ENCODE measurements around the gene ISCU. TPM values are rescaled to one million over a fixed set of nuclear protein-coding genes. Genes with fewer than 3 reads are reported as not detected.
A peak's percentile ranks its signal among the peaks of the same experiment; 100 is the strongest.
"Not testable (repeated sequence)": the region's sequence is repeated elsewhere in the genome, so short reads cannot be mapped to it uniquely, and the experiment has no call there.

The ISCU gene
- polyA plus RNA-seq, 1 donor (not counting 4 experiments of a cell fraction or from before 2014, with no cell fraction given): 106 TPM

GRCh38 chr12:108616941-108617858 is 54.8 kb downstream of the ISCU start:
- no peak overlapping the region for H3K27ac ChIP-seq (ENCODE audit: control insufficient read depth, insufficient read depth, low read length)
- H3K27me3 ChIP-seq (ENCODE audit: control insufficient read depth, extremely low read depth, insufficient read depth, low read length): peaks cover 6% of the 10 kb centered on the region
- H3K9me3 ChIP-seq (ENCODE audit: control insufficient read depth, low read depth, low read length): peaks cover 2% of the 10 kb centered on the region
- H3K36me3 ChIP-seq (ENCODE audit: control insufficient read depth in 2 of 2, extremely low read depth in 1 of 2, insufficient read depth in 2 of 2, low read length in 2 of 2): no peaks in the 10 kb centered on the region
- FAIRE-seq (no peak), DNase-seq (ENCODE audit: low read depth, low spot score) (no peak)
- TF ChIP-seq CTCF (optimal IDR thresholded peaks at IDR 0.05 in 1 of 3, IDR thresholded peaks at IDR 0.05 in 1 of 3, conservative IDR thresholded peaks at IDR 0.05 in 1 of 3; ENCODE audit: extremely low read depth in 1 of 3, insufficient read depth in 2 of 3, low read length in 3 of 3) (no peak), EZH2 (IDR thresholded peaks at IDR 0.05; ENCODE audit: low read length) (no peak)
- H4K20me1 ChIP-seq (ENCODE audit: control insufficient read depth, extremely low read depth, insufficient read depth, low read length): no peaks in the 10 kb centered on the region
- no peaks in the 10 kb centered on the region for H3K9me1 ChIP-seq (ENCODE audit: control insufficient read depth, extremely low read depth, insufficient read depth, low read length)
- dilution Hi-C loops (cut with MboI; ENCODE audit: extremely low pct_ligation_motif_present, low sequenced_read_pairs): no loop called here
- H3K4me3 ChIP-seq (ENCODE audit: control insufficient read depth in 2 of 3, extremely low read depth in 1 of 3, insufficient read depth in 2 of 3, low read depth in 1 of 3, low read length in 3 of 3): no peak overlapping the region
- no peak overlapping the region for H2AFZ ChIP-seq (ENCODE audit: control insufficient read depth, low read length)
- H3K4me1 ChIP-seq (ENCODE audit: control insufficient read depth, extremely low read depth, insufficient read depth, low read length): peaks cover 4% of the 10 kb centered on the region
- H3K9ac ChIP-seq (ENCODE audit: control insufficient read depth, extremely low read depth, insufficient read depth, low read length): no peak overlapping the region
- H3K4me2 ChIP-seq (ENCODE audit: control insufficient read depth, extremely low read depth, insufficient read depth, low read depth, low read length): no peak overlapping the region
- H3K79me2 ChIP-seq (ENCODE audit: control insufficient read depth, insufficient read depth, low read length): no peaks in the 10 kb centered on the region

- dilution Hi-C loops (cut with MboI; ENCODE audit: extremely low pct_ligation_motif_present, low sequenced_read_pairs): no loop called here
- no peaks in the 10 kb centered on the region for H3K79me2 ChIP-seq (ENCODE audit: control insufficient read depth, insufficient read depth, low read length)
- no peaks in the 10 kb centered on the region for H3K9me1 ChIP-seq (ENCODE audit: control insufficient read depth, extremely low read depth, insufficient read depth, low read length)
- peaks cover 6% of the 10 kb centered on the region for H3K27me3 ChIP-seq (ENCODE audit: control insufficient read depth, extremely low read depth, insufficient read depth, low read length)
- peaks cover 2% of the 10 kb centered on the region for H3K9me3 ChIP-seq (ENCODE audit: control insufficient read depth, low read depth, low read length)
- no peaks in the 10 kb centered on the region for H3K36me3 ChIP-seq (ENCODE audit: control insufficient read depth in 2 of 2, extremely low read depth in 1 of 2, insufficient read depth in 2 of 2, low read length in 2 of 2)
- H3K4me1 ChIP-seq (ENCODE audit: control insufficient read depth, extremely low read depth, insufficient read depth, low read length): peaks cover 2% of the 10 kb centered on the region
- peak overlapping the region; percentile 9 for H3K9ac ChIP-seq (ENCODE audit: control insufficient read depth, extremely low read depth, insufficient read depth, low read length)
- no peak overlapping the region for H3K27ac ChIP-seq (ENCODE audit: control insufficient read depth, insufficient read depth, low read length)
- H3K4me3 ChIP-seq (ENCODE audit: control insufficient read depth in 2 of 3, extremely low read depth in 1 of 3, insufficient read depth in 2 of 3, low read depth in 1 of 3, low read length in 3 of 3): no peak overlapping the region
- TF ChIP-seq EZH2 (IDR thresholded peaks at IDR 0.05; ENCODE audit: low read length): no peak
- peak; percentile 77 to 97 (median 91) for TF ChIP-seq CTCF (optimal IDR thresholded peaks at IDR 0.05 in 1 of 3, IDR thresholded peaks at IDR 0.05 in 1 of 3, conservative IDR thresholded peaks at IDR 0.05 in 1 of 3; ENCODE audit: extremely low read depth in 1 of 3, insufficient read depth in 2 of 3, low read length in 3 of 3)
- FAIRE-seq (no peak), DNase-seq (ENCODE audit: low read depth, low spot score) (peak; percentile 53)
- H4K20me1 ChIP-seq (ENCODE audit: control insufficient read depth, extremely low read depth, insufficient read depth, low read length): no peaks in the 10 kb centered on the region
- H2AFZ ChIP-seq (ENCODE audit: control insufficient read depth, low read length): no peak overlapping the region
- no peak overlapping the region for H3K4me2 ChIP-seq (ENCODE audit: control insufficient read depth, extremely low read depth, insufficient read depth, low read depth, low read length)
Observed at GRCh38 chr12:108618079-108618952, 55.9 kb downstream of the ISCU start.

- H2AFZ ChIP-seq (ENCODE audit: control insufficient read depth, low read length); H3K4me3 ChIP-seq (ENCODE audit: control insufficient read depth in 2 of 3, extremely low read depth in 1 of 3, insufficient read depth in 2 of 3, low read depth in 1 of 3, low read length in 3 of 3); H3K9ac ChIP-seq (ENCODE audit: control insufficient read depth, extremely low read depth, insufficient read depth, low read length); H3K27ac ChIP-seq (ENCODE audit: control insufficient read depth, insufficient read depth, low read length); H3K4me2 ChIP-seq (ENCODE audit: control insufficient read depth, extremely low read depth, insufficient read depth, low read depth, low read length); dilution Hi-C loops (cut with MboI; ENCODE audit: extremely low pct_ligation_motif_present, low sequenced_read_pairs); H3K27me3 ChIP-seq (ENCODE audit: control insufficient read depth, extremely low read depth, insufficient read depth, low read length); H3K36me3 ChIP-seq (ENCODE audit: control insufficient read depth in 2 of 2, extremely low read depth in 1 of 2, insufficient read depth in 2 of 2, low read length in 2 of 2); H3K79me2 ChIP-seq (ENCODE audit: control insufficient read depth, insufficient read depth, low read length); H3K4me1 ChIP-seq (ENCODE audit: control insufficient read depth, extremely low read depth, insufficient read depth, low read length); H3K9me3 ChIP-seq (ENCODE audit: control insufficient read depth, low read depth, low read length); H4K20me1 ChIP-seq (ENCODE audit: control insufficient read depth, extremely low read depth, insufficient read depth, low read length); DNase-seq (ENCODE audit: low read depth, low spot score); FAIRE-seq; H3K9me1 ChIP-seq (ENCODE audit: control insufficient read depth, extremely low read depth, insufficient read depth, low read length): not testable (repeated sequence)
Observed at GRCh38 chr12:108618953-108619274, 56.5 kb downstream of the ISCU start.

Data from keratinocyte (primary cell).